M059J (cell line): ENCODE data around the gene GRK4. TPM values are rescaled to one million over a fixed set of nuclear protein-coding genes. Genes with fewer than 3 reads are reported as not detected.
A peak's percentile ranks its signal among the peaks of the same experiment; 100 is the strongest.
"Not testable (repeated sequence)": the region's sequence is repeated elsewhere in the genome, so short reads cannot be mapped to it uniquely, and the experiment has no call there.

ENCODE experiments used
- DNase-seq: peaks from one replicate; pipeline ENCODE4 v3.0.0-alpha.2; 2012; ENCODE audit warnings: low read depth
- total RNA-seq: library from RNA; depleted of rRNA; stranded (reverse); fragments of >200 nt; shearing (Covaris generic); gene quantifications from 2 replicates; pipeline ENCODE4 v1.2.3, GENCODE V29; 2014

Gene GRK4
- total RNA-seq, 1 experiment from 2014 or later, result 2.5 TPM

- no peak for DNase-seq
These were observed 22.0 kb upstream of the GRK4 start for GRCh38 chr4:2941138-2942036.

GRCh38 chr4:2942037-2942531 is 21.3 kb upstream of the GRK4 start:
- DNase-seq, result no peak

- no peak for DNase-seq
These were observed 20.6 kb upstream of the GRK4 start for GRCh38 chr4:2942532-2943363.

- DNase-seq, result no peak
These were observed 19.8 kb upstream of the GRK4 start for GRCh38 chr4:2943364-2944090.

GRCh38 chr4:2944091-2944482 is 19.3 kb upstream of the GRK4 start:
- no peak for DNase-seq

- no peak for DNase-seq
These were observed 18.5 kb upstream of the GRK4 start for GRCh38 chr4:2944586-2945526.

GRCh38 chr4:2945619-2946604 is 17.5 kb upstream of the GRK4 start:
- not testable (repeated sequence) for DNase-seq

GRCh38 chr4:2946812-2947600 is 16.4 kb upstream of the GRK4 start:
- peak; percentile 24 for DNase-seq

- DNase-seq, result no peak
These were observed 15.4 kb upstream of the GRK4 start for GRCh38 chr4:2947926-2948325.

- peak; percentile 32 for DNase-seq
These were observed 14.2 kb upstream of the GRK4 start for GRCh38 chr4:2948895-2949781.

- no peak for DNase-seq
These were observed 13.6 kb upstream of the GRK4 start for GRCh38 chr4:2949782-2950125.

- no peak for DNase-seq
These were observed 13.0 kb upstream of the GRK4 start for GRCh38 chr4:2950221-2950989.

GRCh38 chr4:2953496-2953895 is 9.9 kb upstream of the GRK4 start:
- no peak for DNase-seq

- no peak for DNase-seq
These were observed 8.8 kb upstream of the GRK4 start for GRCh38 chr4:2954358-2955185.

GRCh38 chr4:2955186-2956044 is 8.0 kb upstream of the GRK4 start:
- not testable (repeated sequence) for DNase-seq
